ENCODE measurements around the gene SEC22B.
"Not testable (repeated sequence)": the region's sequence is repeated elsewhere in the genome, so short reads cannot be mapped to it uniquely, and the experiment has no call there.

- TF ChIP-seq, protein P1, sequence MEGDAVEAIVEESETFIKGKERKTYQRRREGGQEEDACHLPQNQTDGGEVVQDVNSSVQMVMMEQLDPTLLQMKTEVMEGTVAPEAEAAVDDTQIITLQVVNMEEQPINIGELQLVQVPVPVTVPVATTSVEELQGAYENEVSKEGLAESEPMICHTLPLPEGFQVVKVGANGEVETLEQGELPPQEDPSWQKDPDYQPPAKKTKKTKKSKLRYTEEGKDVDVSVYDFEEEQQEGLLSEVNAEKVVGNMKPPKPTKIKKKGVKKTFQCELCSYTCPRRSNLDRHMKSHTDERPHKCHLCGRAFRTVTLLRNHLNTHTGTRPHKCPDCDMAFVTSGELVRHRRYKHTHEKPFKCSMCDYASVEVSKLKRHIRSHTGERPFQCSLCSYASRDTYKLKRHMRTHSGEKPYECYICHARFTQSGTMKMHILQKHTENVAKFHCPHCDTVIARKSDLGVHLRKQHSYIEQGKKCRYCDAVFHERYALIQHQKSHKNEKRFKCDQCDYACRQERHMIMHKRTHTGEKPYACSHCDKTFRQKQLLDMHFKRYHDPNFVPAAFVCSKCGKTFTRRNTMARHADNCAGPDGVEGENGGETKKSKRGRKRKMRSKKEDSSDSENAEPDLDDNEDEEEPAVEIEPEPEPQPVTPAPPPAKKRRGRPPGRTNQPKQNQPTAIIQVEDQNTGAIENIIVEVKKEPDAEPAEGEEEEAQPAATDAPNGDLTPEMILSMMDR (IDR thresholded peaks at IDR 0.05; ENCODE audit: low read depth, low read length): not testable (repeated sequence)
- TF ChIP-seq EZH2phosphoT487 (IDR thresholded peaks at IDR 0.05; ENCODE audit: low read depth): not testable (repeated sequence)
These were observed 44.5 kb downstream of the SEC22B start for GRCh38 chr1:120131611-120132405.
